Liver (tissue), 3 donors: ENCODE measurements around the gene ITGB3.

ENCODE experiments used
- EGR1 ChIP-seq, 2 donors: IDR thresholded peaks; 2 replicates each; pipeline ENCODE4 v1.6.1; 2016 to 2018; ENCODE audit warnings: antibody characterized with exemption in 2 of 2, low read depth in 2 of 2
- GABPA ChIP-seq, 2 donors: IDR thresholded peaks in 1 of 2; conservative IDR thresholded peaks in 1 of 2; 2 replicates each; pipeline ENCODE4 v1.6.1; 2016; ENCODE audit warnings: antibody characterized with exemption in 2 of 2, mild to moderate bottlenecking in 1 of 2, moderate library complexity in 1 of 2
- HNF4G ChIP-seq: IDR thresholded peaks from 2 replicates; pipeline ENCODE4 v1.6.1; 2016; ENCODE audit warnings: antibody characterized with exemption
- JUND ChIP-seq, 2 donors: IDR thresholded peaks; 2 replicates each; pipeline ENCODE4 v1.6.1; 2016; ENCODE audit warnings: antibody characterized with exemption in 2 of 2
- NR2F2 ChIP-seq: IDR thresholded peaks from 2 replicates; pipeline ENCODE4 v1.6.1; 2016; ENCODE audit warnings: antibody characterized with exemption
- RAD21 ChIP-seq, 2 donors: IDR thresholded peaks; 2 replicates each; pipeline ENCODE4 v1.6.1; 2016; ENCODE audit warnings: antibody characterized with exemption in 2 of 2, mild to moderate bottlenecking in 2 of 2
- RXRA ChIP-seq, 2 donors: IDR thresholded peaks; 2 replicates each; pipeline ENCODE4 v1.6.1; 2017 to 2018; ENCODE audit warnings: antibody characterized with exemption in 2 of 2, mild to moderate bottlenecking in 1 of 2
- SP1 ChIP-seq: IDR thresholded peaks from 2 replicates; pipeline ENCODE4 v1.6.1; 2018; ENCODE audit warnings: antibody characterized with exemption, mild to moderate bottlenecking
- TAF1 ChIP-seq: conservative IDR thresholded peaks from 2 replicates; pipeline ENCODE4 v1.6.1; 2016; ENCODE audit warnings: antibody characterized with exemption, mild to moderate bottlenecking
- TF ChIP-seq, protein P1 (sequence below): fragments of 150-350 bp; IDR thresholded peaks from 2 replicates; pipeline ENCODE4 v1.5.1; 2017; ENCODE audit warnings: improper control_type of control experiment, low read depth, low read length; ENCODE audit not compliant: missing input control
- TF ChIP-seq, protein P2 (sequence below): IDR thresholded peaks from 2 replicates; pipeline ENCODE4 v1.6.1; 2016; ENCODE audit warnings: antibody characterized with exemption, mild to moderate bottlenecking
- TF ChIP-seq, protein P3 (sequence below): IDR thresholded peaks from 2 replicates; pipeline ENCODE4 v1.6.1; 2016; ENCODE audit warnings: antibody characterized with exemption
- donor health status: healthy.
- donor health status: healthy.

DNA sequence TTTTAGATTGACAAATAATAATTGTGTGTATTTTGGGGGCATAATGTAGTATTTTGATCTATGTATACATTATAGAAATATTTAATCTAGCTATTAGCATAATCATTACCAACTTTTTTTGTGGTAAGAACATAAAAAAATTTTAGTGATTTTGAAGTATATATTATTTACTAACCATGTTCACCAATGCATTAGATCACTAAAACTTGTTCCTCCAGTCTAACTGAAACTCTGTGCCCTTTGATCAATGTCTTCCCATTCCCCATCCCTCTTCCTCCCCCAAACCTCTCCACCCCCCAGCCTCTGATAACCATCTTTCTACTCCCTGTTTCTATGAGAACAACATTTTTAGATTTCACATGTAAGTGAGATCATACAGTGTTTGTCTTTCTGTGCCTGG lies 78.7 kb downstream of the ITGB3 start:
- TF ChIP-seq, protein P1, sequence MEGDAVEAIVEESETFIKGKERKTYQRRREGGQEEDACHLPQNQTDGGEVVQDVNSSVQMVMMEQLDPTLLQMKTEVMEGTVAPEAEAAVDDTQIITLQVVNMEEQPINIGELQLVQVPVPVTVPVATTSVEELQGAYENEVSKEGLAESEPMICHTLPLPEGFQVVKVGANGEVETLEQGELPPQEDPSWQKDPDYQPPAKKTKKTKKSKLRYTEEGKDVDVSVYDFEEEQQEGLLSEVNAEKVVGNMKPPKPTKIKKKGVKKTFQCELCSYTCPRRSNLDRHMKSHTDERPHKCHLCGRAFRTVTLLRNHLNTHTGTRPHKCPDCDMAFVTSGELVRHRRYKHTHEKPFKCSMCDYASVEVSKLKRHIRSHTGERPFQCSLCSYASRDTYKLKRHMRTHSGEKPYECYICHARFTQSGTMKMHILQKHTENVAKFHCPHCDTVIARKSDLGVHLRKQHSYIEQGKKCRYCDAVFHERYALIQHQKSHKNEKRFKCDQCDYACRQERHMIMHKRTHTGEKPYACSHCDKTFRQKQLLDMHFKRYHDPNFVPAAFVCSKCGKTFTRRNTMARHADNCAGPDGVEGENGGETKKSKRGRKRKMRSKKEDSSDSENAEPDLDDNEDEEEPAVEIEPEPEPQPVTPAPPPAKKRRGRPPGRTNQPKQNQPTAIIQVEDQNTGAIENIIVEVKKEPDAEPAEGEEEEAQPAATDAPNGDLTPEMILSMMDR = no peak
- TF ChIP-seq NR2F2 = no peak
- no peak for TF ChIP-seq JUND (IDR thresholded peaks at IDR 0.05)
- no peak for TF ChIP-seq RAD21 (IDR thresholded peaks at IDR 0.05)
- no peak for TF ChIP-seq RXRA (IDR thresholded peaks at IDR 0.05)
- no peak for TF ChIP-seq EGR1 (IDR thresholded peaks at IDR 0.05; ENCODE audit: low read depth in 2 of 2)
- TF ChIP-seq, protein P2, sequence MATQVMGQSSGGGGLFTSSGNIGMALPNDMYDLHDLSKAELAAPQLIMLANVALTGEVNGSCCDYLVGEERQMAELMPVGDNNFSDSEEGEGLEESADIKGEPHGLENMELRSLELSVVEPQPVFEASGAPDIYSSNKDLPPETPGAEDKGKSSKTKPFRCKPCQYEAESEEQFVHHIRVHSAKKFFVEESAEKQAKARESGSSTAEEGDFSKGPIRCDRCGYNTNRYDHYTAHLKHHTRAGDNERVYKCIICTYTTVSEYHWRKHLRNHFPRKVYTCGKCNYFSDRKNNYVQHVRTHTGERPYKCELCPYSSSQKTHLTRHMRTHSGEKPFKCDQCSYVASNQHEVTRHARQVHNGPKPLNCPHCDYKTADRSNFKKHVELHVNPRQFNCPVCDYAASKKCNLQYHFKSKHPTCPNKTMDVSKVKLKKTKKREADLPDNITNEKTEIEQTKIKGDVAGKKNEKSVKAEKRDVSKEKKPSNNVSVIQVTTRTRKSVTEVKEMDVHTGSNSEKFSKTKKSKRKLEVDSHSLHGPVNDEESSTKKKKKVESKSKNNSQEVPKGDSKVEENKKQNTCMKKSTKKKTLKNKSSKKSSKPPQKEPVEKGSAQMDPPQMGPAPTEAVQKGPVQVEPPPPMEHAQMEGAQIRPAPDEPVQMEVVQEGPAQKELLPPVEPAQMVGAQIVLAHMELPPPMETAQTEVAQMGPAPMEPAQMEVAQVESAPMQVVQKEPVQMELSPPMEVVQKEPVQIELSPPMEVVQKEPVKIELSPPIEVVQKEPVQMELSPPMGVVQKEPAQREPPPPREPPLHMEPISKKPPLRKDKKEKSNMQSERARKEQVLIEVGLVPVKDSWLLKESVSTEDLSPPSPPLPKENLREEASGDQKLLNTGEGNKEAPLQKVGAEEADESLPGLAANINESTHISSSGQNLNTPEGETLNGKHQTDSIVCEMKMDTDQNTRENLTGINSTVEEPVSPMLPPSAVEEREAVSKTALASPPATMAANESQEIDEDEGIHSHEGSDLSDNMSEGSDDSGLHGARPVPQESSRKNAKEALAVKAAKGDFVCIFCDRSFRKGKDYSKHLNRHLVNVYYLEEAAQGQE = no peak
- TF ChIP-seq HNF4G = no peak
- TF ChIP-seq, protein P3, sequence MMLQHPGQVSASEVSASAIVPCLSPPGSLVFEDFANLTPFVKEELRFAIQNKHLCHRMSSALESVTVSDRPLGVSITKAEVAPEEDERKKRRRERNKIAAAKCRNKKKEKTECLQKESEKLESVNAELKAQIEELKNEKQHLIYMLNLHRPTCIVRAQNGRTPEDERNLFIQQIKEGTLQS = no peak
- no peak for TF ChIP-seq GABPA (IDR thresholded peaks at IDR 0.05 in 1 of 2, conservative IDR thresholded peaks at IDR 0.05 in 1 of 2)
- no peak for TF ChIP-seq TAF1
- TF ChIP-seq SP1 = no peak
